Adrenal gland (tissue), 19 donors: ENCODE results near the gene TIRAP. TPM values are rescaled to one million over a fixed set of nuclear protein-coding genes. Genes with fewer than 3 reads are reported as not detected.
A peak's percentile ranks its signal among the peaks of the same experiment; 100 is the strongest.

Experiments
- DNase-seq, 7 donors: peaks; one replicate each; pipeline ENCODE4 v3.0.0-alpha.2; 2019 to 2020
- H3K27ac ChIP-seq, 5 donors: fragments of 200-600 bp; sonication (generic) in 4 of 5; 1 replicate in 3 of 5; 2 replicates in 2 of 5; pipeline versions ENCODE4 v1.5.1 to v1.8.0; 2016 to 2020; ENCODE audit warnings: mild to moderate bottlenecking in 1 of 5
- H3K27me3 ChIP-seq: fragments of 200-600 bp; 2 replicates; pipeline ENCODE4 v1.8.0; 2021
- H3K36me3 ChIP-seq, 2 donors: fragments of 200-600 bp; replicated peaks in 1 of 2; 1 replicate in 1 of 2; 2 replicates in 1 of 2; pipeline versions ENCODE4 v1.5.1 to v1.8.0; 2018 to 2022
- H3K4me1 ChIP-seq, 2 donors: fragments of 200-600 bp; replicated peaks in 1 of 2; 1 replicate in 1 of 2; 2 replicates in 1 of 2; pipeline versions ENCODE4 v1.5.1 to v1.8.0; 2018 to 2021
- H3K4me3 ChIP-seq, 4 donors: fragments of 200-600 bp; sonication (generic) in 3 of 4; one replicate each; pipeline ENCODE4 v1.5.1; 2016 to 2018
- H3K9me3 ChIP-seq, 3 donors: fragments of 200-600 bp; sonication (generic) in 1 of 3; replicated peaks in 1 of 3; 1 replicate in 2 of 3; 2 replicates in 1 of 3; pipeline versions ENCODE4 v1.5.1 to v1.8.0; 2016 to 2021
- POLR2A ChIP-seq, 2 donors: fragments of 450-650 bp; IDR thresholded peaks; one replicate each; pipeline ENCODE4 v1.6.1; 2017; ENCODE audit warnings: antibody characterized with exemption in 2 of 2, mild to moderate bottlenecking in 2 of 2, moderate library complexity in 1 of 2
- WGBS, 4 donors: extraction: QIAGEN DNeasy Blood & Tissue Kit in 2 of 4; methylation state at CpG; one replicate each; pipeline versions ENCODE4 v1.1.5 to v1.1.7; 2013 to 2017; 5-methylcytosine and 5-hydroxymethylcytosine counted together
- intact Hi-C, 2 donors: fragments of 100-400 bp; cut with DNase I; formaldehyde crosslinking; loops; one replicate each; pipeline versions ENCODE4 v1.14.1 to v1.15.0; 2022 to 2023
- long read RNA-seq, 10 donors: library from polyadenylated mRNA in 3 of 10; unstranded in 2 of 10; stranded (forward) in 1 of 10; transcript quantifications; one replicate each; pipeline ENCODE4 v2.0.0 and lab custom pipeline, GENCODE V29; 2021 to 2026
- polyA plus RNA-seq, 3 donors: library from polyadenylated mRNA; stranded (reverse); fragments of 200-250 nt in 2 of 3; fragments of 350-450 nt in 1 of 3; fragmentation: Illumina TruSeq in 1 of 3; extraction: RNeasy Lipid Tissue Mini Kit (QIAGEN cat#74804) in 1 of 3; gene quantifications; one replicate each; pipeline ENCODE4 v1.2.3, GENCODE V29; 2013 to 2014
- total RNA-seq, 9 donors: library from RNA; depleted of rRNA in 4 of 9; stranded (reverse); fragments of >200 nt in 4 of 9; fragments of 120-200 nt in 1 of 9; fragmentation: NEBNext Ultra II Directional in 1 of 9; extraction: Animal tissue kit (Norgen Biotek cat#: 25700) in 1 of 9; gene quantifications; one replicate each; pipeline versions ENCODE4 v1.1.0 to v1.2.4, GENCODE V29; 2013 to 2023
- TF ChIP-seq, protein P1 (sequence below), 6 experiments: fragments of 450-650 bp in 4 of 6; fragments of 200-600 bp in 2 of 6; sonication (generic) in 1 of 6; IDR thresholded peaks; 1 replicate in 5 of 6; 2 replicates in 1 of 6; pipeline versions ENCODE4 v1.5.1 to v1.8.0; 2016 to 2021; ENCODE audit warnings: antibody characterized with exemption in 6 of 6, mild to moderate bottlenecking in 2 of 6, moderate library complexity in 1 of 6
- donor health status: healthy with polysubstance abuse.
- donor health status: Bipolar disorder and iron deficiency.
- donor health status: DM: yes; HTN: yes; CAD: no.
- donor health status: DM: no; HTN: no; CAD: no.
- donor health status: DM: no; HTN: no; CAD: no.
- donor health status: DM: yes; HTN: yes; CAD: no.

Gene TIRAP, protein sequence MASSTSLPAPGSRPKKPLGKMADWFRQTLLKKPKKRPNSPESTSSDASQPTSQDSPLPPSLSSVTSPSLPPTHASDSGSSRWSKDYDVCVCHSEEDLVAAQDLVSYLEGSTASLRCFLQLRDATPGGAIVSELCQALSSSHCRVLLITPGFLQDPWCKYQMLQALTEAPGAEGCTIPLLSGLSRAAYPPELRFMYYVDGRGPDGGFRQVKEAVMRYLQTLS
- total RNA-seq (10 to 100 TPM in 7 of 9 donors, 1 to 10 TPM in 2; 8.9 to 41.1 (median 12.5) TPM), polyA plus RNA-seq (10 to 100 TPM in 1 of 3 donors, 1 to 10 TPM in 2; 4.7 to 12.0 (median 5.9) TPM)
- long read RNA-seq, donor 1 = 0 reads
- long read RNA-seq, donor 2, partial matches to known transcripts = 9 of 10 reads
- long read RNA-seq, donor 2, other reads (novel, unspliced or antisense) = 0 of 10 reads
- long read RNA-seq, donor 3, partial matches to known transcripts = 0 of 1 reads
- long read RNA-seq, donor 3, other reads (novel, unspliced or antisense) = 0 of 1 reads
- long read RNA-seq, donor 4, partial matches to known transcripts = 0 of 7 reads
- long read RNA-seq, donor 4, other reads (novel, unspliced or antisense) = 4 of 7 reads
- long read RNA-seq, donor 5, partial matches to known transcripts = 1 of 2 reads
- long read RNA-seq, donor 5, other reads (novel, unspliced or antisense) = 1 of 2 reads
- long read RNA-seq, donor 6, partial matches to known transcripts = 1 of 1 reads
- long read RNA-seq, donor 6, other reads (novel, unspliced or antisense) = 0 of 1 reads
- long read RNA-seq, donor 7, partial matches to known transcripts = 0 of 1 reads
- long read RNA-seq, donor 7, other reads (novel, unspliced or antisense) = 0 of 1 reads
- long read RNA-seq, donor 8, partial matches to known transcripts = 0 of 2 reads
- long read RNA-seq, donor 8, other reads (novel, unspliced or antisense) = 0 of 2 reads
- long read RNA-seq, donor 9 = 0 reads
- long read RNA-seq, donor 10 = 0 reads

DNA sequence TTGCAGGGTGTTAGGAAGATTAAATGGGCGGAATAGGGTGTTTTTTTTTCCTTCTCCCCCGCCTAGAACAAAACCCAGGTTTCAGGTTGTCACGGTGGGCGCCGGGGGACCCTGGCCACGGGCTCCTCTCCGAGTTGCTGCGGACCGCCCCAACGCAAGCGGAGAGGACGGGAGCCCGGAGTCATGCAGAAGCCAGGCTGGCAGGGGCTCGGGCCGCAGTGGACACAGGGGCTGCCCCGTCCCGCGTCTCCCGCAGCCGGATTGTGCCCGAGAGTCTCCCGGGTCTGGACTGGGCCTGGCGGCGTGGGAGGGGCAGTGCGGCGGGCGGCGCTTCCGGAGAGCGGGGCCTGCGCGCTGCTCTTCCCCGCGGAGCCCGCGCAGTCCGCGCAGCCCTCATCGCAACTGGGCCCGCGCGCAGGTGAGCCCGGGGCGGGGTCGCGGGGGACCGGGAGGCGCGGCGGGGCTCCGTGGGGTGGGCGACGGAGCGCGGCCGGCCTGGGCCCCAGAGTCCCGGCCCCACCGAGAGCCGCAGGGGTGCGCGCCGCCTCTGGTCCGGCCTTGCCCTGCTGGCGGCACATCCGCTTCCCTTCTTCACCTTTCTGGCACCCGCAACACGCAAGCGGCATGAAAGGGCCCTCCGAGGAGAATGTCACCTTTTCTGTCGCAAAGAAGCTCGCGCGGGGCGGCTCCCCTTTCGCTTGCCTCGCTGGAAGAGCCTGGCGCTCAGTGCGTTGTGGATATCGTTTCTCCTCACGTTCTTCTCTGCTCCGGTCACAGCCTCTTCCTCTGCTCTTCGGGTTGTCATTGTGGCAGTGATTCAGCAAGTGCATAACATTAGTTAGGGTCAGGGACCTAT, at the start of gene TIRAP:
Gene TIRAP, plus strand, starts transcription at position 358 of the 856 bp plus-strand sequence. CDS start 7,802 bp downstream, outside the sequence.
- DNase-seq = peak; percentile 72 to 80 (median 77)
- Histone ChIP-seq H3K27me3 (no peaks in the 10 kb centered on the region), H3K4me1 (peaks cover 0 to 35% of the 10 kb centered on the region in 2 donors), H3K36me3 (no peaks in the 10 kb centered on the region), H3K9me3 (no peaks in the 10 kb centered on the region), H3K27ac (peak within 1 kb of the TSS; percentile 91 to 96 (median 95)), H3K4me3 (peak within 1 kb of the TSS; percentile 43 to 81 (median 62))
- WGBS, 4 donors = 0 to 1% (median 0%) methylated on average over 11 to 82 of the region's 82 CpGs
- TF ChIP-seq POLR2A (IDR thresholded peaks at IDR 0.05) = peak; percentile 58 to 68
- TF ChIP-seq, protein P1, sequence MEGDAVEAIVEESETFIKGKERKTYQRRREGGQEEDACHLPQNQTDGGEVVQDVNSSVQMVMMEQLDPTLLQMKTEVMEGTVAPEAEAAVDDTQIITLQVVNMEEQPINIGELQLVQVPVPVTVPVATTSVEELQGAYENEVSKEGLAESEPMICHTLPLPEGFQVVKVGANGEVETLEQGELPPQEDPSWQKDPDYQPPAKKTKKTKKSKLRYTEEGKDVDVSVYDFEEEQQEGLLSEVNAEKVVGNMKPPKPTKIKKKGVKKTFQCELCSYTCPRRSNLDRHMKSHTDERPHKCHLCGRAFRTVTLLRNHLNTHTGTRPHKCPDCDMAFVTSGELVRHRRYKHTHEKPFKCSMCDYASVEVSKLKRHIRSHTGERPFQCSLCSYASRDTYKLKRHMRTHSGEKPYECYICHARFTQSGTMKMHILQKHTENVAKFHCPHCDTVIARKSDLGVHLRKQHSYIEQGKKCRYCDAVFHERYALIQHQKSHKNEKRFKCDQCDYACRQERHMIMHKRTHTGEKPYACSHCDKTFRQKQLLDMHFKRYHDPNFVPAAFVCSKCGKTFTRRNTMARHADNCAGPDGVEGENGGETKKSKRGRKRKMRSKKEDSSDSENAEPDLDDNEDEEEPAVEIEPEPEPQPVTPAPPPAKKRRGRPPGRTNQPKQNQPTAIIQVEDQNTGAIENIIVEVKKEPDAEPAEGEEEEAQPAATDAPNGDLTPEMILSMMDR (IDR thresholded peaks at IDR 0.05) = peak in 3 of 6 experiments; percentile 31 to 55 (median 51)
- intact Hi-C loops = no loop called here

DNA sequence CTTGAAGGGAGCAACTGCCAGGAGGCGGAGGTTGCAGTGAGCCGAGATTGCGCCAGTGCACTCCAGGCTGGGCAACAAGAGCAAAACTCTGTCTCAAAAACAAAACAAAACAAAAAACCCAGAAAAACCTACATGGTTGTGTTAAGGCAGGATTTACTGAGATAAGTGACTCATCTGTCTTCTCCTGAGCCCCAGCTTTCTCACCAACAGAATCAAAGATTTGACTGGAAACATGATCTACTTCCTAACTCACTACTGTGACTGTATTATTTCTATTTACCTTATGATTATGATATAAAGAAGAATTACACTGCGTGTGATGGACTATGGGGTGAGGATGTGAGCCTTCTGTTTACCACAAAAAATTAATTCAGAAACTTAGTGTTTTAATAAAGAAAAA, 49.5 kb upstream of the TIRAP start:
- DNase-seq = no peak
- intact Hi-C loops = no loop called here
- 90 to 98% (median 96%) methylated on average over 4 of the region's 4 CpGs for WGBS, 4 donors

DNA sequence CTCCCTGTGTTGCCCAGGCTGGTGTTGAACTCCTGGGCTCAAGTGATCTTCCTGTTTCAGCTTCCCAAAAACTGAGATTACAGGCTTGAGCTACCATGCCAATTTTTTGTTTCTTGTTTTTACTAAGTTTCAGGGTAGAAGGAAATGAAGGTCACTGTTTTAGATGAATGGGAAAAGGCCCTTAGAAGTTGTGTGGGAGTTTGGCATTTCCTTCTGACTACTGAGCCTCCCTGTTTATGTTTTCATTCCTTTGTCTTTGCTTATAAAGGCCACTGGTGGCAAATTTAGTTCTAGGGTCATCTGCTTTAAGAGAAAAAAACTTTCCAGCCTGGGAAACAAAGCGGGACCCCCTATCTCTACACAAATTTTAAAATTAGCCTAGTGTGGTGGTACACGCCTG, 36.3 kb upstream of the TIRAP start:
- Histone ChIP-seq H3K9me3 (no peaks in the 10 kb centered on the region), H3K4me3 (no peak overlapping the region), H3K27me3 (no peaks in the 10 kb centered on the region), H3K4me1 (peaks cover 0 to 7% of the 10 kb centered on the region in 2 donors), H3K36me3 (peaks cover 0 to 20% of the 10 kb centered on the region in 2 donors), H3K27ac (peak overlapping the region in 1 of 5 donors; percentile 8)
- no peak for TF ChIP-seq POLR2A (IDR thresholded peaks at IDR 0.05)
- TF ChIP-seq, protein P1 (IDR thresholded peaks at IDR 0.05) = no peak
- 60 to 73% (median 69%) methylated on average over 2 of the region's 2 CpGs for WGBS, 4 donors
- intact Hi-C loops = no loop called here
- no peak for DNase-seq

More for the DNA sequence above, 49.5 kb upstream of the TIRAP start:
- Histone ChIP-seq H3K9me3 (no peaks in the 10 kb centered on the region), H3K27me3 (no peaks in the 10 kb centered on the region), H3K36me3 (peaks cover 0 to 3% of the 10 kb centered on the region in 2 donors), H3K4me1 (peaks cover 0 to 5% of the 10 kb centered on the region in 2 donors), H3K4me3 (no peak overlapping the region), H3K27ac (no peak overlapping the region)
- no peak for TF ChIP-seq POLR2A (IDR thresholded peaks at IDR 0.05)
- TF ChIP-seq, protein P1 (IDR thresholded peaks at IDR 0.05) = no peak
